IPS-NIHi7 (cell line): ENCODE data around the gene KCNJ3.
"Not testable (repeated sequence)": the region's sequence is repeated elsewhere in the genome, so short reads cannot be mapped to it uniquely, and the experiment has no call there.

Experiments
- DNase-seq: peaks from one replicate; pipeline ENCODE4 v3.0.0; 2012; ENCODE audit warnings: mixed read lengths; ENCODE audit errors: extremely low spot score

Gene KCNJ3

GRCh38 chr2:154844513-154844912, 146.0 kb downstream of the KCNJ3 start:
- DNase-seq, result no peak

DNA sequence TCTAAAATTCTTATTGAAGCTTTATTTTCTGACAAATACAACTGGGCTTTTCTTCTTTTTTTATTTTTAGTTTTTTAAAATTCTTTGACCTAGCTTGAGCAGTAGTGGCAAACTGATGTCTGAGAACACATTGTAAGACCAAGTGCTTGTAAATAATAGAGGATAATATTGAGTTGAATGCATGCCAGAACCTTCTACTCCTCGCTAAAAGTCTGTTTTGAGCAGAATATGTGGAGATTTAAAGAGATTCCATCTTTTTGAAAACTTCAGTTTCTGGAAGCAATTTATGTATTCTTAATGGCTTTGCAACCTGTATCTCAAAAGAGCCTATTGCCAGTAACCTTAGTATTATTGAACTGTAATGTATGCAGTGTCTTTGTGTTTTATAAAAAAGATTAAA, 148.3 kb downstream of the KCNJ3 start:
- DNase-seq, result no peak

- DNase-seq, result no peak
Observed at GRCh38 chr2:154849482-154849881, 151.0 kb downstream of the KCNJ3 start.

DNA sequence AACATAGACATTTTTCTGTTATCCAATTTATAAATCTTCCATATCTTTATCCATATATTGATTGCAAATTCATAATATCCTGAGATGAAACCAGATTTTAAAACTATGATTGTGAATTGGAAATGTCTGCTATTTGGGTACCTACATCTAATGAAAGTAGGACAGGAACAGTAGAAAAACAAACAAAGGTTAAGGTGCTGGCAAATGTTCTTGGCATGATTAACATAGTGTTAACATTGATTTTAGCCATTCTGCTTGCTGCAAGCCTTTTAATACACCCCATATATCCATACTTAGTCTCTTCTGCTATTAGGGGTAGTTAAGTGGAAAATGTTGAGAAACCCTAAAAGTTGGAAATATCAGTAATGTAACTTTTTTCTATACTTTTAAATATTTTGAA, 152.0 kb downstream of the KCNJ3 start:
- no peak for DNase-seq

- no peak for DNase-seq
Observed at GRCh38 chr2:154855138-154855537, 156.6 kb downstream of the KCNJ3 start.

- not testable (repeated sequence) for DNase-seq
Observed at GRCh38 chr2:154867151-154867550, 168.7 kb downstream of the KCNJ3 start.

DNA sequence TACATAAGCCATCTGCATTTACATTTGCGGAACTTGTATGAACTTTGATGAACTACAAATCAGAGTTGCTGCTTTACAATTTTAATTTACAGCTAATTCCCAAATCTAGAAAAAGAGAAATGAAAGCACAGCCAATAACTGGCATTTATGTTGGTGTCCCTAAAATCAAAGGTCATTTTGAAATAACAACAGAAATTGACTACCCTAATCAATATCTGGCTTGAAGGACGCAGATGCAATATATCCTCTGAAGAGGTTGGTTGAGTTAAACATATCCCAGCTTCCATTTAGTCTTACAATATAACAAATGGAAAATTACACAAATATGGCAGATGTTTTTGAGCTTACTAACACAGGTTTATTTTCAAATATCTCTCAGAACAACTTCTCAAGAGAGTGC, 177.5 kb downstream of the KCNJ3 start:
- DNase-seq, result no peak

DNA sequence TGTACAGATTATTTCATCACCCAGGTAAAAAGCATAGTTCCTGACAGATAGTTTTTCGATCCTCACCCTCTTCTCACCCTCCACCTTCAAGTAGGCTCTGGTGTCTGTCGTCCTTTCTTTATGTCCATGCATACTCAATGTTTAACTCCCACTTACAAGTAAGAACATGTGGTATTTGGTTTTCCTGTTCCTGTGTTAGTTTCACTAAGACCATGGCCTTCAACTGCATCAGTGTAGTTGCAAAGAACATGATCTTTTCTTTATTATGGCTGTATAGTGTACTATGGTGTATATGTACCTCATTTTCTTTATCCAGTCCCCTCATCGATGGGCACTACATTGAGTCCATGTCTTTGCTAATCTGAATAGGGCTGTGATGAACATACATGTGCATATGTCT, 184.2 kb downstream of the KCNJ3 start:
- DNase-seq, result no peak

- DNase-seq, result no peak
Observed at GRCh38 chr2:154886316-154886715, 187.8 kb downstream of the KCNJ3 start.

- DNase-seq, result no peak
Observed at GRCh38 chr2:154898269-154898668, 199.8 kb downstream of the KCNJ3 start.

GRCh38 chr2:154901063-154901462, 202.6 kb downstream of the KCNJ3 start:
- no peak for DNase-seq
